ENCODE measurements around the gene ACY1. TPM values are rescaled to one million over a fixed set of nuclear protein-coding genes. Genes with fewer than 3 reads are reported as not detected.

Gene ACY1
- total and polyA plus RNA-seq, 10 of the 15 experiments (the other 5 are each of a cell fraction or from before 2014, with no cell fraction given): 18.5 to 42.2 (median 27.8) TPM

DNA sequence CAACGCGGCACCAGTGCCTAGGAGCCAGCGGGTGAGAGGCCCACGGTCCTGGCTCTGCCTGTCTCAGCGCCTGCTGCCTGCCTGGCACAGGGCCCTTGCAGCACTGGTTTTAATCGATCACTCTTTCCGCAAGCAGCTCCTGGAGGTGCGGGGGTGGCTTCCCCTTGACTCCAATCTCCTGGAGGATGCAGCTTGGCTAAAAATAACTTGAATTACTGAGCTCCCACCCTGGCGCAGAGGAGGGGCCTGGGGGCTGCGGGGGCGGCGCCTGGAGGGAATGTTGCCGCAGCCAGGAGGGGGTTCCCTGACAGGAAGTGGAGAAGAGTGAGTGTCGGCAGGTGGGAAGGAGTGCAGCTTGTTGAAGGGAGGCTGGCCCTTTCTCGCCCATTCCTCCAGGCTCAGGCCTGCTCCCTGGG lies 22.2 kb downstream of the ACY1 start:
- no peaks in the 10 kb centered on the region for H3K79me2 ChIP-seq (ENCODE audit: control insufficient read depth, insufficient read depth, low read length)
- no TSS peak for BruUV-seq (replicated peaks)
- H2AFZ ChIP-seq (ENCODE audit: control insufficient read depth, low read depth, low read length): 0 out of 2 replicates have a peak overlapping the region, but pooled peaks have one; percentile 29
- no peak for DNase-seq (ENCODE audit: low read depth, low spot score)
- H4K20me1 ChIP-seq (ENCODE audit: control insufficient read depth, insufficient read depth): no peaks in the 10 kb centered on the region
- H3K9ac ChIP-seq (ENCODE audit: control insufficient read depth, insufficient read depth, low read length): no peak overlapping the region
- H3K27me3 ChIP-seq (replicated peaks in 1 of 2; ENCODE audit: control insufficient read depth in 2 of 2, insufficient read depth in 2 of 2, low read length in 1 of 2): no peaks in the 10 kb centered on the region; a peak in 1 of 4 replicates
- in situ Hi-C loops (cut with MboI): no loop called here
- CTCF ChIA-PET: interaction anchor here (0.8 to 10.6 kb wide), 10 partner anchors 10 to 148 kb away, joined by 3 to 334 read pairs (median 18); partner anchors contain the start of genes ACY1 and DUSP7
- H3K27ac ChIP-seq (ENCODE audit: control insufficient read depth, insufficient read depth): no peak overlapping the region
- POLR2A ChIA-PET: interaction anchor here (0.5 to 1.4 kb wide), 5 partner anchors 8 to 50 kb away, joined by 4 to 6 read pairs (median 4); partner anchors contain the start of gene DUSP7
- peaks cover 12% of the 10 kb centered on the region for H3K4me1 ChIP-seq (ENCODE audit: control insufficient read depth, insufficient read depth, low read length)
- ATAC-seq: no peak
- SMC1A ChIA-PET (ENCODE audit: uncharacterized antibody, unreplicated experiment): interaction anchor here (1.0 to 7.7 kb wide), 9 partner anchors 11 to 143 kb away, joined by 3 to 179 read pairs (median 5); partner anchors contain the start of gene DUSP7
- WGBS (ENCODE audit: insufficient coverage, insufficient replicate concordance, low lambda C conversion rate, missing lambda C conversion rate): 34% methylated on average over 13 of the region's 15 CpGs
- peak overlapping the region; percentile 33; the same call in 1 of the 2 replicates for H3K4me2 ChIP-seq (ENCODE audit: control insufficient read depth, insufficient read depth)
- no peak for FAIRE-seq
- no peaks in the 10 kb centered on the region for H3K9me3 ChIP-seq (replicated peaks; ENCODE audit: control insufficient read depth, insufficient read depth, low read length)
- no peak overlapping the region for H3K4me3 ChIP-seq
- RAD21 ChIA-PET (ENCODE audit: unreplicated experiment): interaction anchor here (2.4 to 8.5 kb wide), 7 partner anchors 16 to 139 kb away, joined by 21 to 165 read pairs (median 51); partner anchors contain the start of gene DUSP7
- H3K36me3 ChIP-seq (ENCODE audit: control insufficient read depth in 2 of 2, insufficient read depth in 2 of 2, low read length in 1 of 2): no peaks in the 10 kb centered on the region
- intact Hi-C loops (cut with micrococcal nuclease; ENCODE audit: unreplicated experiment): no loop called here
- TF ChIP-seq LARP7 (IDR thresholded peaks at IDR 0.05) (no peak), BHLHE40 (IDR thresholded peaks at IDR 0.05; ENCODE audit: borderline replicate concordance in 1 of 2, low read depth in 2 of 2, low read length in 1 of 2) (no peak), EGR1 (IDR thresholded peaks at IDR 0.05; ENCODE audit: borderline replicate concordance in 1 of 2, low read depth in 2 of 2, low read length in 2 of 2) (peak in 1 of 2 experiments; percentile 45; a peak in 1 of 3 replicates), IKZF1 (conservative IDR thresholded peaks at IDR 0.05) (peak; percentile 43), YBX1 (IDR thresholded peaks at IDR 0.05) (no peak), MTA2 (IDR thresholded peaks at IDR 0.05; ENCODE audit: low read depth) (no peak)
- TF ChIP-seq, protein P1, sequence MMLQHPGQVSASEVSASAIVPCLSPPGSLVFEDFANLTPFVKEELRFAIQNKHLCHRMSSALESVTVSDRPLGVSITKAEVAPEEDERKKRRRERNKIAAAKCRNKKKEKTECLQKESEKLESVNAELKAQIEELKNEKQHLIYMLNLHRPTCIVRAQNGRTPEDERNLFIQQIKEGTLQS (IDR thresholded peaks at IDR 0.05; ENCODE audit: borderline replicate concordance, extremely low read depth, low read depth, low read length): no peak
- TF ChIP-seq, protein P2, sequence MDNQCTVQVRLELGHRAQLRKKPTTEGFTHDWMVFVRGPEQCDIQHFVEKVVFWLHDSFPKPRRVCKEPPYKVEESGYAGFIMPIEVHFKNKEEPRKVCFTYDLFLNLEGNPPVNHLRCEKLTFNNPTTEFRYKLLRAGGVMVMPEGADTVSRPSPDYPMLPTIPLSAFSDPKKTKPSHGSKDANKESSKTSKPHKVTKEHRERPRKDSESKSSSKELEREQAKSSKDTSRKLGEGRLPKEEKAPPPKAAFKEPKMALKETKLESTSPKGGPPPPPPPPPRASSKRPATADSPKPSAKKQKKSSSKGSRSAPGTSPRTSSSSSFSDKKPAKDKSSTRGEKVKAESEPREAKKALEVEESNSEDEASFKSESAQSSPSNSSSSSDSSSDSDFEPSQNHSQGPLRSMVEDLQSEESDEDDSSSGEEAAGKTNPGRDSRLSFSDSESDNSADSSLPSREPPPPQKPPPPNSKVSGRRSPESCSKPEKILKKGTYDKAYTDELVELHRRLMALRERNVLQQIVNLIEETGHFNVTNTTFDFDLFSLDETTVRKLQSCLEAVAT (IDR thresholded peaks at IDR 0.05): peak; percentile 91
- TF ChIP-seq, protein P3, sequence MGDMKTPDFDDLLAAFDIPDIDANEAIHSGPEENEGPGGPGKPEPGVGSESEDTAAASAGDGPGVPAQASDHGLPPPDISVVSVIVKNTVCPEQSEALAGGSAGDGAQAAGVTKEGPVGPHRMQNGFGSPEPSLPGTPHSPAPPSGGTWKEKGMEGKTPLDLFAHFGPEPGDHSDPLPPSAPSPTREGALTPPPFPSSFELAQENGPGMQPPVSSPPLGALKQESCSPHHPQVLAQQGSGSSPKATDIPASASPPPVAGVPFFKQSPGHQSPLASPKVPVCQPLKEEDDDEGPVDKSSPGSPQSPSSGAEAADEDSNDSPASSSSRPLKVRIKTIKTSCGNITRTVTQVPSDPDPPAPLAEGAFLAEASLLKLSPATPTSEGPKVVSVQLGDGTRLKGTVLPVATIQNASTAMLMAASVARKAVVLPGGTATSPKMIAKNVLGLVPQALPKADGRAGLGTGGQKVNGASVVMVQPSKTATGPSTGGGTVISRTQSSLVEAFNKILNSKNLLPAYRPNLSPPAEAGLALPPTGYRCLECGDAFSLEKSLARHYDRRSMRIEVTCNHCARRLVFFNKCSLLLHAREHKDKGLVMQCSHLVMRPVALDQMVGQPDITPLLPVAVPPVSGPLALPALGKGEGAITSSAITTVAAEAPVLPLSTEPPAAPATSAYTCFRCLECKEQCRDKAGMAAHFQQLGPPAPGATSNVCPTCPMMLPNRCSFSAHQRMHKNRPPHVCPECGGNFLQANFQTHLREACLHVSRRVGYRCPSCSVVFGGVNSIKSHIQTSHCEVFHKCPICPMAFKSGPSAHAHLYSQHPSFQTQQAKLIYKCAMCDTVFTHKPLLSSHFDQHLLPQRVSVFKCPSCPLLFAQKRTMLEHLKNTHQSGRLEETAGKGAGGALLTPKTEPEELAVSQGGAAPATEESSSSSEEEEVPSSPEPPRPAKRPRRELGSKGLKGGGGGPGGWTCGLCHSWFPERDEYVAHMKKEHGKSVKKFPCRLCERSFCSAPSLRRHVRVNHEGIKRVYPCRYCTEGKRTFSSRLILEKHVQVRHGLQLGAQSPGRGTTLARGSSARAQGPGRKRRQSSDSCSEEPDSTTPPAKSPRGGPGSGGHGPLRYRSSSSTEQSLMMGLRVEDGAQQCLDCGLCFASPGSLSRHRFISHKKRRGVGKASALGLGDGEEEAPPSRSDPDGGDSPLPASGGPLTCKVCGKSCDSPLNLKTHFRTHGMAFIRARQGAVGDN (IDR thresholded peaks at IDR 0.05): no peak

Measured in GM12878 (cell line).